Hematopoietic multipotent progenitor cell treated with erythropoietin and hydrocortisone succinate and interleukin-3 and kit ligand, for 6 days (in vitro differentiated cells): ENCODE measurements around the gene A2ML1.
"Not testable (repeated sequence)": the region's sequence is repeated elsewhere in the genome, so short reads cannot be mapped to it uniquely, and the experiment has no call there.

Source experiments
- DNase-seq: peaks from one replicate; pipeline ENCODE4 v3.0.0-alpha.2; 2015

A2ML1 gene

GRCh38 chr12:8911606-8912268, 89.3 kb downstream of the A2ML1 start:
- no peak for DNase-seq

GRCh38 chr12:8912914-8913313, 90.5 kb downstream of the A2ML1 start:
- DNase-seq = peak; percentile 45

- DNase-seq = peak; percentile 15
Measured at GRCh38 chr12:8913702-8914032, 91.2 kb downstream of the A2ML1 start.

GRCh38 chr12:8914033-8914715, 91.8 kb downstream of the A2ML1 start, which contains the start of gene PHC1:
TSS of gene PHC1 (plus strand) at chr12:8914509. CDS start at chr12:8917678, 3,169 bp downstream.
- DNase-seq = peak; percentile 83

- peak; percentile 63 for DNase-seq
Measured at GRCh38 chr12:8914716-8915526, 92.5 kb downstream of the A2ML1 start.

- no peak for DNase-seq
Measured at GRCh38 chr12:8916154-8916553, 93.7 kb downstream of the A2ML1 start.

GRCh38 chr12:8917031-8917430, 94.6 kb downstream of the A2ML1 start:
- no peak for DNase-seq

- DNase-seq = no peak
Measured at GRCh38 chr12:8917751-8918150, 95.3 kb downstream of the A2ML1 start.

- not testable (repeated sequence) for DNase-seq
Measured at GRCh38 chr12:8919643-8920042, 97.2 kb downstream of the A2ML1 start.

GRCh38 chr12:8922544-8922943, 100.1 kb downstream of the A2ML1 start:
- no peak for DNase-seq
